GM18498 (cell line): ENCODE results near the gene CELA3A.
"Not testable (repeated sequence)": the region's sequence is repeated elsewhere in the genome, so short reads cannot be mapped to it uniquely, and the experiment has no call there.

Experiments used
- ATAC-seq: cut with Tn5 transposase; IDR thresholded peaks from one replicate; pipeline ENCODE4 v1.9.1; 2021; ENCODE audit warnings: mild to moderate bottlenecking, moderate library complexity; ENCODE audit not compliant: unreplicated experiment

The CELA3A gene

GRCh38 chr1:21980515-21981220, 20.8 kb upstream of the CELA3A start:
- not testable (repeated sequence) for ATAC-seq

DNA sequence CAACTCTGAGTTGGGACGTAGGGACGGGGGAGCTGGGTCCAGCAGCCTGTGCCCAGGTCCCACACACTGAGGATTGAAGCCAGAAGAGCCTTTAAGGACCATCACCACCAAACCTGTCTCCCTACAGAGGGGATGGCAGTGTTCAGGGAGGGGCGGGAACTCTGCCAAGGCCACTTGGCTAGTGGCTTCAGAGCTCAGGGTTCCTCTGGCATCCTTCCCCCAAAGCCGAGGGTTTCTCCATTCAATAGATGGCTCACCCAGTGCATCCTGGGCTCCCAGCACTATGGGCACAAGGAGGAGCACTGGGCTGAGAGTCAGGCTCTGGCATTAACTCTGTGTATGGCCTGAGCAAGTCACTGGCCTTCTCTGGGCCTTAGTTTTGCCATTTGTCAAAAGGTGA, 20.2 kb upstream of the CELA3A start:
- not testable (repeated sequence) for ATAC-seq

DNA sequence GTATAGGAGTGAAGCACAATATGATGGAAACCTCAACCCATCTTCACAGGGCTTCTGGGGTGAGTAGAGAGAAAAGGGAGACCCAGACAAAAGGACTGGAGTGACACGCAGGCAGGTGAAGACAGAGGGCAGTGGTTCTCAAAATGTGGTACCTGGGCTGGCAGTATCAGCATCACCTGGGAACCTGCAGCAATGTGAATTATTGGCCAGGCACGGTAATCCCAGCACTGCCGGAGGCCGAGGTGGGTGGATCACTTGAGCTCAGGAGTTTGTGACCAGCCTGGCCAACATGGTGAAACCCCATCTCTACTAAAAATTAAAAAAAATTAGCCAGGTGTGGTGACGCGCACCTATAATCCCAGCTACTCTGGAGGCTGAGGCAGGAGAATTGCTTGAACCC, 19.3 kb upstream of the CELA3A start:
- not testable (repeated sequence) for ATAC-seq

DNA sequence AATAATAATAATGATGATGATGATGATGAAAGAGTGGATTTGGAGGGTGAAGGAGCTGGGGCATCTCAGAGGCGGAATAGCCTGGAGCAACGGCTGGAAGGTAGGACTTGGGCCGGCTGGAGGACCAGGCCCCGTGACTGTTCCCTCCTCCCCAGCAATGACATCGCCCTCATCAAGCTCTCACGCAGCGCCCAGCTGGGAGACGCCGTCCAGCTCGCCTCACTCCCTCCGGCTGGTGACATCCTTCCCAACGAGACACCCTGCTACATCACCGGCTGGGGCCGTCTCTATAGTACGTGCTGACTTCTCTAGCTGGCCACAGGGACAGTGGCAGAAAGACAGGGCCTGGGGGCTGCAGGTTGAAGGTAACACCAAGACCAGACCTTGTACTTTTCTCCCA, 17.9 kb upstream of the CELA3A start:
- not testable (repeated sequence) for ATAC-seq

GRCh38 chr1:21985893-21986292, 15.6 kb upstream of the CELA3A start:
- not testable (repeated sequence) for ATAC-seq

DNA sequence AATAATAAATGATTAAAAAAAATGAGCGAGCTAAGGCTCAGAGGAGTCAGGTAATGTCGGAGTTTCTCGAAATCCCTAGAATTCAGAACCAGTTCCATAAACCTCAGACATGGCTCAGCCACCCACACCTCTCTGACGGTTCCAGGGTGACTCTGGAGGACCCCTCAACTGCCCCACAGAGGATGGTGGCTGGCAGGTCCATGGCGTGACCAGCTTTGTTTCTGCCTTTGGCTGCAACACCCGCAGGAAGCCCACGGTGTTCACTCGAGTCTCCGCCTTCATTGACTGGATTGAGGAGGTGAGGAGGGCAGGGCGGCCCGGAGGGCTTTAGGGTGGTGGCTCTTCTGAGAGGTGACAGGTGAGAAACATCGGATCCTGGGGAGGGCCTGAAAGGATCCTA, 15.1 kb upstream of the CELA3A start:
- not testable (repeated sequence) for ATAC-seq

- not testable (repeated sequence) for ATAC-seq
These were observed 11.6 kb upstream of the CELA3A start for GRCh38 chr1:21989672-21990393.

- not testable (repeated sequence) for ATAC-seq
These were observed 9.3 kb upstream of the CELA3A start for GRCh38 chr1:21992186-21992585.

DNA sequence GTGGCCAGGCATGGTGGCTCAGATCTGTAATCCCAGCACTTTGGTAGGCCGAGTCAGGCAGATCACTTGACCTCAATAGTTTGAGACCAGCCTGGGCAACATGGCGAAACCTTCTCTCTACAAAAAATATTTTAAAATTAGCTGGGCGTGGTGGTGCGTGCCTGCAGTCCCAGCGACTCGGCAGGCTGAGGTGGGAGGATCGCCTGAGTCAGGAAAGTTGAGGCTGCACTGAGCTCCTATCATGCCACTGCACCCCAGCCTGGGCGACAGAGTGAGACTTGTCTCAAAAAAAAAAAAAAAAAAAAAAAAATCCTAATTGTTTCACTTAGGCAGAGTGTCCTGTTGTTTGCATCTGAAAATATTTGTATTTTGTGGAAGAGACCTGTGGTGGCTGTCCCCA, 6.7 kb upstream of the CELA3A start:
- not testable (repeated sequence) for ATAC-seq

- ATAC-seq = not testable (repeated sequence)
These were observed 4.8 kb upstream of the CELA3A start for GRCh38 chr1:21996663-21996970.

GRCh38 chr1:21997891-21998623, 3.4 kb upstream of the CELA3A start:
- ATAC-seq = not testable (repeated sequence)

DNA sequence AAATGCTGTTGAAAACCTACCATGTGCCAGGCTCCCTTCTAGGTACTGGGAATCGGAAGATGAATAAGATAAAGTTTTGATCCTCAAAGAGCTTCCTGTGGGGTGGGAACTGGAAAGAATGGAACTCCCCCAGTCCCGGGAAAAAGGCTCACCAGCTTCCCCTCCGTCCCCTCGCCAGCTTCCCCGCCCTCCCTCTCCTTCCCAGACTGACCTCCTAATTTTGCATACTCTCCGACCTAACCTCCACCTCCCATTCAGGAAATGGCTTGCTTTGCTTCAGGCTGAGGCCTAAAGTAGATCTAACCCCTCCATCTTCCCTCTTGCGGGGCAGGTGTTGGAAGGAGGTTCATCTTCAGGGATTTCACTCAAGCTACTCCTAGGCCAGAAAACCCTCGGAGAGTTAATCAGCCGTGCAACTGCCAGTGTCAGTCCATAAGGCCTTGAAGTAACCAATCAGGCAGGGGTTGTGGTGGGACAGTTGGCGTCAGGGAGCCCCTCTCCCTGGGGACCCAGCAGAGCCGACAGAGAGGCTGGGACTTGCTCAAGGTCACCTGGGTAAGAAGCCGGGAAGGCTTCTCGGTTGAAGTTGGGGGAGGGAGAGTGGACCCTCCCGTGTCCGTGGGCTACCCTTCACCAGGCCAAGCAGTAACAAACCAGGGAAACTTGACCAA, 2.7 kb upstream of the CELA3A start:
- not testable (repeated sequence) for ATAC-seq

- not testable (repeated sequence) for ATAC-seq
These were observed 1.8 kb upstream of the CELA3A start for GRCh38 chr1:21999645-22000044.

GRCh38 chr1:22002461-22002860, 1.0 kb downstream of the CELA3A start:
- ATAC-seq = not testable (repeated sequence)

- not testable (repeated sequence) for ATAC-seq
These were observed 1.4 kb downstream of the CELA3A start for GRCh38 chr1:22002875-22003274.

DNA sequence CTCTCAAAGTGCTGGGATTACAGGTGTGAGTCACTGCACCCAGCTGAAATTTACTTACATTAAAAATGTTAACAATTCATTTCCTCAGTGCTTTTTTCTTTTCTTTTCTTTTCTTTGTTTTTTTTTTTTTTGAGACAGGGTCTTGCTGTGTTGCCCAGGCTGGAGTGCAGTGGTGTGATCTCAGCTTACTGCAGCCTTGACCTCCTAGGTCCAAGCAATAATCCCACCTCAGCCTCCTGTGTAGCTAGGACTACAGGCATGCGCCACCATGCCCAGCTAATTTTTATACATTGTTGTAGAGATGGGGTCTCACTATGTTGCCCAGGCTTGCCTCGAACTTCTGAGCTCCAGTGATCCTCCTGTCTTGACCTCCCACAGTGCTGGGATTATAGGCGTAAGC, 2.5 kb downstream of the CELA3A start:
- not testable (repeated sequence) for ATAC-seq

DNA sequence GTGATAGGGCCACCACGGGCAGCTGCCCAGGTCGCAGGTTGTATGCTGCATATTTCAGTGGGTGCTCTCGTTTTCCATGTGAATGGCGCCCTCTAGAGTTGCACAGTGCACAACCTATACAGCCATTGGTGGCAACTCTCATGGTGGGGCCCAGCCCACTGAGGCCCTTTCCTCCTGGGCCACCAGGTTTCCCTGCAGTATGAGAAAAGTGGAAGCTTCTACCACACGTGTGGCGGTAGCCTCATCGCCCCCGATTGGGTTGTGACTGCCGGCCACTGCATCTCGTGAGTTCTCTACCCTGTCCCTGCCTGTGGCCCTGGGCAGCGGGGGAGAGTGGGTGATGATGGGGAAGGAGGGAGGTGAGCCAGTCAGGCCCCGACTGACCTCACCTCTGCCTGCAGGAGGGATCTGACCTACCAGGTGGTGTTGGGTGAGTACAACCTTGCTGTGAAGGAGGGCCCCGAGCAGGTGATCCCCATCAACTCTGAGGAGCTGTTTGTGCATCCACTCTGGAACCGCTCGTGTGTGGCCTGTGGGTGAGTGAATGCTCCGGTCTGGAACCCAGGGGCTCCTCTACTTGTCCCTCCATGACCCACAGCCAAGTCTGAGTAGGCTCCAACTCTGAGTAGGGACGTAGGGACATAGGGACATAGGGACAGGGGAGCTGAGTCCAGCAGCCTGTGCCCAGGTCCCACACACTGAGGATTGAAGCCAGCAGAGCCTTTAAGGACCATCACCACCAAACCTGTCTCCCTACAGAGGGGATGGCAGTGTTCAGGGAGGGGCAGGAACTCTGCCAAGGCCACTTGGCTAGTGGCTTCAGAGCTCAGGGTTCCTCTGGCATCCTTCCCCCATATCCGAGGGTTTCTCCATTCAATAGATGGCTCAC, 4.0 kb downstream of the CELA3A start:
- not testable (repeated sequence) for ATAC-seq

- not testable (repeated sequence) for ATAC-seq
These were observed 5.3 kb downstream of the CELA3A start for GRCh38 chr1:22006736-22007135.

DNA sequence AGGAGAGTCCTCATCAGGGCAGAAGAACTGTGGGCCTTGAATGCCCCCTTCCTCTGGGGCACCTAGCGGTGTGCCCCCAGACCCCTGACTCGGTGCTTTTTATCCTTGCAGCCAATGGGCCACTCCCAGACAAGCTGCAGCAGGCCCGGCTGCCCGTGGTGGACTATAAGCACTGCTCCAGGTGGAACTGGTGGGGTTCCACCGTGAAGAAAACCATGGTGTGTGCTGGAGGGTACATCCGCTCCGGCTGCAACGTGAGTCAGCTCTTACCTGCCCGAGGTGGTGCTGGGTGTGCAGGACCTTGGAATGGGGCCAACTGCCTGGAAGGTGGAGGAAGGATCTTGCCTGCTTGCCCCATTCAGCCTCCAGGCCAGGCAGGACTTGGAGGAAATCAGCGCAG, 5.8 kb downstream of the CELA3A start:
- not testable (repeated sequence) for ATAC-seq

DNA sequence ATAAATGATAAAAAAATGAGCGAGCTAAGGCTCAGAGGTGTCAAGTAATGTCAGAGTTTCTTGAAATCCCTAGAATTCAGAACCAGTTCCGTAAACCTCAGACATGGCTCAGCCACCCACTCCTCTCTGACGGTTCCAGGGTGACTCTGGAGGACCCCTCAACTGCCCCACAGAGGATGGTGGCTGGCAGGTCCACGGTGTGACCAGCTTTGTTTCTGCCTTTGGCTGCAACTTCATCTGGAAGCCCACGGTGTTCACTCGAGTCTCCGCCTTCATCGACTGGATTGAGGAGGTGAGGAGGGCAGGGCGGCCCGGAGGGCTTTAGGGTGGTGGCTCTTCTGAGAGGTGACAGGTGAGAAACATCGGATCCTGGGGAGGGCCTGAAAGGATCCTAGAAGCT, 8.1 kb downstream of the CELA3A start:
- ATAC-seq = not testable (repeated sequence)
